ENCODE results near the gene ZC3H12A. TPM values are rescaled to one million over a fixed set of nuclear protein-coding genes. Genes with fewer than 3 reads are reported as not detected.

The ZC3H12A gene
- total and polyA plus RNA-seq, 2 of the 8 experiments (the other 6 are each of a cell fraction or from before 2014, with no cell fraction given) = 7.4 to 10.0 TPM

DNA sequence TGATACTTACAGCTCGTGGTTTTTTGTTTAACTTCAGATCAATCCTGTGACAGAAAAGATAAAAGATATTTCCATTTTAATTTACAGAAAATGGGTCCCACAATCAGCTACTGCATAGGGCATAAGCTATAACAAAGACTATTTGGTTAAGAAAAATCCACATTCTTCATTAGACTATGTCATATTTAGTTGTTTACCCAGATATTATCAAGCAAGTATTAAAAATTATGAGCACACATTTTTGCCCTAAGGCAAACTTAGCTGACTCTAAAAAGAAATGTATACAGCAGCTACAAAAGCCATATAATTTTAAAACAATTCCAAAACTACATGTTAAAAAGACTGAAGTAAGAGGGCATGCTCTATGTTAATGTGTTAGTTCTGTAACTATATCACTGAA, 21.5 kb downstream of the ZC3H12A start (continued):
- TF ChIP-seq RBBP5 (IDR thresholded peaks at IDR 0.05; ENCODE audit: borderline replicate concordance, low read depth, low read length) = no peak
- TF ChIP-seq TBP (IDR thresholded peaks at IDR 0.05; ENCODE audit: low read depth, low read length) = no peak
- TF ChIP-seq RAD21 (IDR thresholded peaks at IDR 0.05 in 1 of 2, conservative IDR thresholded peaks at IDR 0.05 in 1 of 2; ENCODE audit: low read depth in 2 of 2, low read length in 2 of 2) = no peak
- TF ChIP-seq RNF2 (IDR thresholded peaks at IDR 0.05; ENCODE audit: borderline replicate concordance, low read depth, low read length, missing control alignments, poor library complexity, severe bottlenecking) = no peak
- TF ChIP-seq HDAC2 (IDR thresholded peaks at IDR 0.05; ENCODE audit: borderline replicate concordance in 1 of 2, low read depth in 2 of 2, low read length in 2 of 2) = no peak
- TF ChIP-seq CBX8 (IDR thresholded peaks at IDR 0.05; ENCODE audit: borderline replicate concordance, low read depth, low read length) = no peak

Measured in H1 (cell line).